Measurements from ENCODE around the gene ARL15. TPM values are rescaled to one million over a fixed set of nuclear protein-coding genes. Genes with fewer than 3 reads are reported as not detected.

The ARL15 gene
- total and polyA plus RNA-seq, 2 of the 8 experiments (the other 6 are each of a cell fraction or from before 2014, with no cell fraction given), result 9.9 to 21.2 TPM

DNA sequence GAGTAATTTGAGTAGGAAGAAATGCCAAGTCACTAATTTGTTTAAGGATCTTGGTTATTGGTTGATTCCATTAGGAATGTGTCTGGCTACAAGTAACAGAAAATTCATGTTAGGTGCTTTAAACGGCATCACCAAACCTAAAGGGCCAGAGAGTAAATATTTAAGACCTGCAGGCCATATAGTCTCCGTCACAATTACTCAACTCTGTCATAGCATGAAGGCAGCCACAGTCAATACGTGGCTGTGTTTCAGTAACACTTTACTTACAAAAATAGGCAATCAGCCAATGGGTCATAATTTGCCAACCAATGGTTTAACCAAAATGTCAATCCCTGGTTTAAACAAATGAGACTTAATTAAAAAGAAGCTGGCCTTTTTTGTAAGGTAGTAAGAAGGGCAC is 98.5 kb downstream of the ARL15 start:
- no peak for FAIRE-seq
- no peak overlapping the region for H2BK20ac ChIP-seq (ENCODE audit: low read length)
- no peak overlapping the region for H3K4ac ChIP-seq (replicated peaks; ENCODE audit: insufficient read length, low read depth, low read length)
- no peaks in the 10 kb centered on the region for H3K79me1 ChIP-seq (ENCODE audit: low read depth, low read length)
- H3K23ac ChIP-seq (ENCODE audit: insufficient read length), result no peak overlapping the region
- no peak overlapping the region for H4K91ac ChIP-seq (replicated peaks; ENCODE audit: insufficient read length, low read length)
- H3K9me3 ChIP-seq (ENCODE audit: insufficient read depth in 2 of 2, low read depth in 1 of 2, low read length in 1 of 2), result no peaks in the 10 kb centered on the region
- H3K27me3 ChIP-seq (replicated peaks in 1 of 4; ENCODE audit: control insufficient read depth in 3 of 4, extremely low read depth in 1 of 4, insufficient read depth in 3 of 4, low read length in 3 of 4), result no peaks in the 10 kb centered on the region
- H3K56ac ChIP-seq (replicated peaks; ENCODE audit: insufficient read length, low read depth, low read length), result no peak overlapping the region
- no peak overlapping the region for H2BK15ac ChIP-seq (ENCODE audit: low read length)
- H3K36me3 ChIP-seq (ENCODE audit: control insufficient read depth in 2 of 4, insufficient read depth in 4 of 4, low read length in 3 of 4), result no peaks in the 10 kb centered on the region
- H4K8ac ChIP-seq (ENCODE audit: extremely low read depth, insufficient read depth, low read length), result no peak overlapping the region
- no peak overlapping the region for H4K5ac ChIP-seq (ENCODE audit: insufficient read length, low read depth, low read length)
- whole genome bisulfite sequencing, 2 experiments (ENCODE audit: extremely low coverage in 1 of 2, insufficient coverage in 1 of 2, insufficient read length in 1 of 2, insufficient replicate concordance in 2 of 2, low coverage in 1 of 2, low lambda C conversion rate in 2 of 2, missing lambda C conversion rate in 1 of 2), result 87% methylated on average over 3 of the region's 3 CpGs; no CpG with 5 or more reads in 1 of the 2 experiments
- POLR2A ChIA-PET (ENCODE audit: partially characterized antibody), result no interaction called here
- no peak overlapping the region for H3K27ac ChIP-seq (ENCODE audit: low read depth, low read length)
- H2AK5ac ChIP-seq (ENCODE audit: low read depth, low read length), result no peak overlapping the region
- no peak for DNase-seq (ENCODE audit: low read depth in 1 of 2, low spot score in 2 of 2)
- H2BK120ac ChIP-seq (replicated peaks; ENCODE audit: low read depth, low read length), result no peak overlapping the region
- CTCF ChIA-PET (ENCODE audit: partially characterized antibody), result interaction anchor here (1.0 to 1.7 kb wide), 2 partner anchors 337 to 790 kb away, joined by 4 read pairs; no protein-coding TSS in a partner anchor
- H4K20me1 ChIP-seq (replicated peaks in 1 of 2; ENCODE audit: control insufficient read depth in 1 of 2, insufficient read depth in 2 of 2, low read length in 2 of 2), result no peaks in the 10 kb centered on the region
- no peak overlapping the region for H3K18ac ChIP-seq (ENCODE audit: extremely low read depth, low read length)
- no peak for TF ChIP-seq SRF (IDR thresholded peaks at IDR 0.05; ENCODE audit: low read depth, low read length)
- no peak for TF ChIP-seq KDM4A (IDR thresholded peaks at IDR 0.05; ENCODE audit: low read depth, low read length, severe bottlenecking)
- H2BK5ac ChIP-seq (ENCODE audit: low read depth, low read length), result no peak overlapping the region
- no peak overlapping the region for H3K14ac ChIP-seq (ENCODE audit: insufficient read length)
- no peak overlapping the region for H2AFZ ChIP-seq (ENCODE audit: low read length)
- no peak overlapping the region for H3K9ac ChIP-seq (replicated peaks in 1 of 4; ENCODE audit: extremely low read depth in 1 of 4, low read depth in 3 of 4, low read length in 3 of 4)
- H3K23me2 ChIP-seq (ENCODE audit: low read depth, low read length), result no peaks in the 10 kb centered on the region
- H3K79me2 ChIP-seq (ENCODE audit: control insufficient read depth in 1 of 2, insufficient read depth in 2 of 2, low read length in 2 of 2), result peaks cover 0 to 29% of the 10 kb centered on the region in 2 experiments; a peak in 3 of 4 replicates
- H2BK12ac ChIP-seq (ENCODE audit: low read depth, low read length), result no peak overlapping the region
- H3K4me2 ChIP-seq (ENCODE audit: insufficient read depth in 1 of 2, low read depth in 2 of 2, low read length in 2 of 2), result no peak overlapping the region
- H3K4me1 ChIP-seq (replicated peaks in 1 of 4; ENCODE audit: control insufficient read depth in 3 of 4, insufficient read depth in 4 of 4, low read length in 3 of 4), result peaks cover 2 to 23% (median 14%) of the 10 kb centered on the region in 4 experiments; a peak in 6 of 7 replicates
- H3K4me3 ChIP-seq (ENCODE audit: extremely low read depth in 1 of 4, insufficient read depth in 2 of 4, low read depth in 3 of 4, low read length in 4 of 4), result no peak overlapping the region

All from H1 (cell line).